IPS-18c (cell line): Measurements from ENCODE around the gene KRTAP5-7.

ENCODE experiments used
- H3K4me3 ChIP-seq: 2 replicates; pipeline ENCODE4 v1.7.0; 2013; ENCODE audit warnings: low read depth, mild to moderate bottlenecking, low read length, moderate library complexity; ENCODE audit not compliant: insufficient read depth
- H3K9me3 ChIP-seq: one replicate; pipeline ENCODE4 v1.6.1; 2013; ENCODE audit warnings: mild to moderate bottlenecking, low read length, moderate library complexity; ENCODE audit not compliant: control insufficient read depth, insufficient read depth

Gene KRTAP5-7

GRCh38 chr11:71542382-71542781 is 15.3 kb downstream of the KRTAP5-7 start:
- Histone ChIP-seq H3K9me3 (peaks cover 4% of the 10 kb centered on the region), H3K4me3 (no peak overlapping the region)

GRCh38 chr11:71542879-71543777 is 16.1 kb downstream of the KRTAP5-7 start:
- no peak overlapping the region; the same call in 1 of the 2 replicates for H3K4me3 ChIP-seq
- peaks cover 4% of the 10 kb centered on the region for H3K9me3 ChIP-seq

GRCh38 chr11:71543866-71544265 is 16.8 kb downstream of the KRTAP5-7 start:
- Histone ChIP-seq H3K9me3 (peaks cover 4% of the 10 kb centered on the region), H3K4me3 (no peak overlapping the region)

- peaks cover 4% of the 10 kb centered on the region for H3K9me3 ChIP-seq
- no peak overlapping the region for H3K4me3 ChIP-seq
Observed at GRCh38 chr11:71544525-71545214, 17.6 kb downstream of the KRTAP5-7 start.

GRCh38 chr11:71545405-71545966 is 18.4 kb downstream of the KRTAP5-7 start:
- Histone ChIP-seq H3K4me3 (no peak overlapping the region), H3K9me3 (peaks cover 4% of the 10 kb centered on the region)

- H3K9me3 ChIP-seq, result no peaks in the 10 kb centered on the region
- H3K4me3 ChIP-seq, result no peak within 1 kb of the TSS
Observed at GRCh38 chr11:71548120-71548519, 21.1 kb downstream of the KRTAP5-7 start, which contains the start of gene KRTAP5-9. KRTAP5-9 (plus strand) TSS chr11:71548420; CDS start chr11:71548658, 238 bp downstream.

- no peak overlapping the region for H3K4me3 ChIP-seq
- H3K9me3 ChIP-seq, result no peaks in the 10 kb centered on the region
Observed at GRCh38 chr11:71548716-71549151, 21.7 kb downstream of the KRTAP5-7 start.

- H3K9me3 ChIP-seq, result no peaks in the 10 kb centered on the region
Observed at GRCh38 chr11:71551711-71552110, 24.6 kb downstream of the KRTAP5-7 start.

GRCh38 chr11:71554996-71555395 is 27.9 kb downstream of the KRTAP5-7 start:
- H3K4me3 ChIP-seq, result no peak overlapping the region
- H3K9me3 ChIP-seq, result no peaks in the 10 kb centered on the region

More at GRCh38 chr11:71551711-71552110, 24.6 kb downstream of the KRTAP5-7 start:
- no peak overlapping the region for H3K4me3 ChIP-seq

- no peaks in the 10 kb centered on the region for H3K9me3 ChIP-seq
Observed at GRCh38 chr11:71555508-71555907, 28.4 kb downstream of the KRTAP5-7 start.

GRCh38 chr11:71556018-71556417 is 29.0 kb downstream of the KRTAP5-7 start:
- H3K9me3 ChIP-seq, result no peaks in the 10 kb centered on the region
- no peak overlapping the region for H3K4me3 ChIP-seq

More at GRCh38 chr11:71555508-71555907, 28.4 kb downstream of the KRTAP5-7 start:
- H3K4me3 ChIP-seq, result no peak overlapping the region

GRCh38 chr11:71557257-71557656 is 30.2 kb downstream of the KRTAP5-7 start:
- H3K4me3 ChIP-seq, result no peak overlapping the region
- H3K9me3 ChIP-seq, result peaks cover 3% of the 10 kb centered on the region

GRCh38 chr11:71558996-71559395 is 31.9 kb downstream of the KRTAP5-7 start:
- H3K4me3 ChIP-seq, result no peak overlapping the region
- peaks cover 4% of the 10 kb centered on the region for H3K9me3 ChIP-seq

GRCh38 chr11:71562120-71562519 is 35.1 kb downstream of the KRTAP5-7 start:
- Histone ChIP-seq H3K9me3 (peaks cover 4% of the 10 kb centered on the region), H3K4me3 (no peak overlapping the region)

GRCh38 chr11:71563406-71563805 is 36.3 kb downstream of the KRTAP5-7 start:
- Histone ChIP-seq H3K9me3 (peaks cover 4% of the 10 kb centered on the region), H3K4me3 (no peak overlapping the region)

- H3K4me3 ChIP-seq, result no peak overlapping the region
- H3K9me3 ChIP-seq, result peaks cover 4% of the 10 kb centered on the region
Observed at GRCh38 chr11:71564430-71564829, 37.4 kb downstream of the KRTAP5-7 start.

GRCh38 chr11:71565263-71565662 is 38.2 kb downstream of the KRTAP5-7 start, which contains the start of gene KRTAP5-10:
KRTAP5-10 (plus strand) TSS chr11:71565563; CDS start chr11:71565588, 25 bp downstream.
- Histone ChIP-seq H3K9me3 (peaks cover 5% of the 10 kb centered on the region), H3K4me3 (no peak within 1 kb of the TSS)
